SK-N-SH treated with all-trans-retinoic acid at 6 μM for 48 hours (cell line): ENCODE results near the gene IGHMBP2.
A peak's percentile ranks its signal among the peaks of the same experiment; 100 is the strongest.

Experiments
- ATAC-seq: fragments of 200-7000 bp; cut with Tn5 transposase; 3 replicates; pipeline ENCODE4 v1.9.1; 2020; ENCODE audit warnings: mild to moderate bottlenecking, moderate library complexity
- ARNTL ChIP-seq: fragments of 450-650 bp; formaldehyde crosslinking; IDR thresholded peaks from 2 replicates; pipeline ENCODE4 v1.5.0; 2020; ENCODE audit warnings: low read depth, mild to moderate bottlenecking, moderate library complexity, borderline replicate concordance
- BACH2 ChIP-seq: fragments of 250-450 bp; sonication (Bioruptor Pico); IDR thresholded peaks from 2 replicates; pipeline ENCODE4 v1.9.0; 2021; ENCODE audit warnings: mild to moderate bottlenecking, borderline replicate concordance
- CSDC2 ChIP-seq: fragments of 250-450 bp; sonication (Bioruptor Pico); IDR thresholded peaks from 2 replicates; pipeline ENCODE4 v1.5.0; 2020; ENCODE audit warnings: mild to moderate bottlenecking, moderate library complexity
- ESRRG ChIP-seq: fragments of 250-450 bp; sonication (Bioruptor Pico); IDR thresholded peaks from 2 replicates; pipeline ENCODE4 v1.6.1; 2021; ENCODE audit warnings: mild to moderate bottlenecking
- GLIS3 ChIP-seq: fragments of 250-450 bp; sonication (Bioruptor Pico); IDR thresholded peaks from 2 replicates; pipeline ENCODE4 v1.5.0; 2020; ENCODE audit warnings: mild to moderate bottlenecking, moderate library complexity
- ISL1 ChIP-seq: fragments of 250-450 bp; sonication (Bioruptor Pico); IDR thresholded peaks from 2 replicates; pipeline ENCODE4 v2.1.2; 2022; ENCODE audit warnings: mild to moderate bottlenecking, moderate library complexity
- OSR1 ChIP-seq: fragments of 250-450 bp; sonication (Bioruptor Pico); IDR thresholded peaks from 2 replicates; pipeline ENCODE4 v1.8.0; 2022; ENCODE audit warnings: moderate library complexity, mild to moderate bottlenecking, inconsistent platforms
- PPARA ChIP-seq: fragments of 250-450 bp; sonication (Bioruptor Pico); IDR thresholded peaks from 2 replicates; pipeline ENCODE4 v1.5.0; 2020; ENCODE audit warnings: mild to moderate bottlenecking, borderline replicate concordance
- RARB ChIP-seq: fragments of 250-450 bp; sonication (Bioruptor Pico); IDR thresholded peaks from 2 replicates; pipeline ENCODE4 v1.8.0; 2021; ENCODE audit warnings: mild to moderate bottlenecking, moderate library complexity
- SNAI2 ChIP-seq: fragments of 250-450 bp; sonication (Bioruptor Pico); IDR thresholded peaks from 2 replicates; pipeline ENCODE4 v1.5.0; 2020; ENCODE audit warnings: mild to moderate bottlenecking, moderate library complexity
- TCF4 ChIP-seq: fragments of 250-450 bp; sonication (Bioruptor Pico); IDR thresholded peaks from 2 replicates; pipeline ENCODE4 v1.8.0; 2021; ENCODE audit warnings: mild to moderate bottlenecking, moderate library complexity, borderline replicate concordance
- TSHZ2 ChIP-seq: fragments of 250-450 bp; sonication (Bioruptor Pico); IDR thresholded peaks from 2 replicates; pipeline ENCODE4 v1.5.0; 2020; ENCODE audit warnings: mild to moderate bottlenecking, moderate library complexity
- ZC3H10 ChIP-seq: fragments of 250-450 bp; sonication (Bioruptor Pico); IDR thresholded peaks from 2 replicates; pipeline ENCODE4 v1.5.1; 2021; ENCODE audit warnings: mild to moderate bottlenecking, moderate library complexity
- ZFP3 ChIP-seq: fragments of 250-450 bp; sonication (Bioruptor Pico); IDR thresholded peaks from 2 replicates; pipeline ENCODE4 v1.5.0; 2020; ENCODE audit warnings: mild to moderate bottlenecking, moderate library complexity
- ZNF565 ChIP-seq: fragments of 450-650 bp; formaldehyde crosslinking; conservative IDR thresholded peaks from 2 replicates; pipeline ENCODE4 v1.5.0; 2020; ENCODE audit warnings: low read depth, mild to moderate bottlenecking, moderate library complexity
- TF ChIP-seq, protein P1 (sequence below): fragments of 250-450 bp; sonication (Bioruptor Pico); IDR thresholded peaks from 2 replicates; pipeline ENCODE4 v1.5.1; 2020; ENCODE audit warnings: low read depth, mild to moderate bottlenecking, moderate library complexity
- TF ChIP-seq, protein P2 (sequence below): fragments of 250-450 bp; sonication (Bioruptor Pico); IDR thresholded peaks from 2 replicates; pipeline ENCODE4 v1.8.0; 2021; ENCODE audit warnings: low read depth, mild to moderate bottlenecking, moderate library complexity, borderline replicate concordance
- TF ChIP-seq, protein P3 (sequence below): fragments of 250-450 bp; sonication (Bioruptor Pico); IDR thresholded peaks from 2 replicates; pipeline ENCODE4 v1.5.1; 2021; ENCODE audit warnings: mild to moderate bottlenecking, moderate library complexity

IGHMBP2 gene

DNA sequence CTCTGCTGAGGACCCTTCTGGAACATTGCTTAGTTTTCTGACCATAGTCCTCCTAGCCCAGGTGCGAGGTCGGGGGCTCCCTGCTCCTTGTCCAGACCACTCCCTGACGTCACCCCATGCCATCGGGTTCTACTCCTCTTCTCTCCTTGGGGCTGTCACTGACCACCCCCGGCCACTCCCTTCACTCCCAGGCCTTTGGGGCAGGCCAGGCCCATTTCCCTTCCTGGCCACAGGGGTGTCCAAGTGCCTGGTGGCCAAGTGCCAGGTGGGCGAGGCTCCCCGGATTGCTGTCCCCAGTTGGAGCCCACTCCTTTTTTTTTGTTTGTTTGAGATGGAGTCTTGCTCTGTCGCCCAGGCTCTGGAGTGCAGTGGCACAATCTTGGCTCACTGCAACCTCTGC is 57.6 kb downstream of the IGHMBP2 start:
- TF ChIP-seq, protein P1, sequence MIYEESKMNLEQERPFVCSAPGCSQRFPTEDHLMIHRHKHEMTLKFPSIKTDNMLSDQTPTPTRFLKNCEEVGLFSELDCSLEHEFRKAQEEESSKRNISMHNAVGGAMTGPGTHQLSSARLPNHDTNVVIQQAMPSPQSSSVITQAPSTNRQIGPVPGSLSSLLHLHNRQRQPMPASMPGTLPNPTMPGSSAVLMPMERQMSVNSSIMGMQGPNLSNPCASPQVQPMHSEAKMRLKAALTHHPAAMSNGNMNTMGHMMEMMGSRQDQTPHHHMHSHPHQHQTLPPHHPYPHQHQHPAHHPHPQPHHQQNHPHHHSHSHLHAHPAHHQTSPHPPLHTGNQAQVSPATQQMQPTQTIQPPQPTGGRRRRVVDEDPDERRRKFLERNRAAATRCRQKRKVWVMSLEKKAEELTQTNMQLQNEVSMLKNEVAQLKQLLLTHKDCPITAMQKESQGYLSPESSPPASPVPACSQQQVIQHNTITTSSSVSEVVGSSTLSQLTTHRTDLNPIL (CRISPR knock-in tag): no peak
- TF ChIP-seq ESRRG (CRISPR knock-in tag): no peak
- ATAC-seq: no peak

GRCh38 chr11:68962527-68963250 is 59.0 kb downstream of the IGHMBP2 start:
- no peak for TF ChIP-seq TSHZ2
- peak; percentile 42; the same call in 1 of the 3 replicates for ATAC-seq

- TF ChIP-seq PPARA: no peak
- TF ChIP-seq OSR1 (CRISPR knock-in tag): no peak
- no peak for TF ChIP-seq TCF4
- no peak for TF ChIP-seq CSDC2 (CRISPR knock-in tag)
- TF ChIP-seq ARNTL (CRISPR knock-in tag): no peak
- TF ChIP-seq SNAI2 (CRISPR knock-in tag): no peak
- TF ChIP-seq ISL1 (CRISPR knock-in tag): no peak
- TF ChIP-seq, protein P2, sequence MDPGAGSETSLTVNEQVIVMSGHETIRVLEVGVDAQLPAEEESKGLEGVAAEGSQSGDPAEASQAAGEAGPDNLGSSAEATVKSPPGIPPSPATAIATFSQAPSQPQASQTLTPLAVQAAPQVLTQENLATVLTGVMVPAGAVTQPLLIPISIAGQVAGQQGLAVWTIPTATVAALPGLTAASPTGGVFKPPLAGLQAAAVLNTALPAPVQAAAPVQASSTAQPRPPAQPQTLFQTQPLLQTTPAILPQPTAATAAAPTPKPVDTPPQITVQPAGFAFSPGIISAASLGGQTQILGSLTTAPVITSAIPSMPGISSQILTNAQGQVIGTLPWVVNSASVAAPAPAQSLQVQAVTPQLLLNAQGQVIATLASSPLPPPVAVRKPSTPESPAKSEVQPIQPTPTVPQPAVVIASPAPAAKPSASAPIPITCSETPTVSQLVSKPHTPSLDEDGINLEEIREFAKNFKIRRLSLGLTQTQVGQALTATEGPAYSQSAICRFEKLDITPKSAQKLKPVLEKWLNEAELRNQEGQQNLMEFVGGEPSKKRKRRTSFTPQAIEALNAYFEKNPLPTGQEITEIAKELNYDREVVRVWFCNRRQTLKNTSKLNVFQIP (CRISPR knock-in tag): no peak
- no peak for TF ChIP-seq RARB (CRISPR knock-in tag)
- TF ChIP-seq, protein P1 (CRISPR knock-in tag): no peak
- TF ChIP-seq BACH2 (CRISPR knock-in tag): no peak
- no peak for TF ChIP-seq ZC3H10
- TF ChIP-seq ZNF565 (CRISPR knock-in tag): no peak
- TF ChIP-seq TSHZ2: no peak
- TF ChIP-seq, protein P3, sequence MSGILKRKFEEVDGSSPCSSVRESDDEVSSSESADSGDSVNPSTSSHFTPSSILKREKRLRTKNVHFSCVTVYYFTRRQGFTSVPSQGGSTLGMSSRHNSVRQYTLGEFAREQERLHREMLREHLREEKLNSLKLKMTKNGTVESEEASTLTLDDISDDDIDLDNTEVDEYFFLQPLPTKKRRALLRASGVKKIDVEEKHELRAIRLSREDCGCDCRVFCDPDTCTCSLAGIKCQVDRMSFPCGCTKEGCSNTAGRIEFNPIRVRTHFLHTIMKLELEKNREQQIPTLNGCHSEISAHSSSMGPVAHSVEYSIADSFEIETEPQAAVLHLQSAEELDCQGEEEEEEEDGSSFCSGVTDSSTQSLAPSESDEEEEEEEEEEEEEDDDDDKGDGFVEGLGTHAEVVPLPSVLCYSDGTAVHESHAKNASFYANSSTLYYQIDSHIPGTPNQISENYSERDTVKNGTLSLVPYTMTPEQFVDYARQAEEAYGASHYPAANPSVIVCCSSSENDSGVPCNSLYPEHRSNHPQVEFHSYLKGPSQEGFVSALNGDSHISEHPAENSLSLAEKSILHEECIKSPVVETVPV (CRISPR knock-in tag): no peak
- no peak for TF ChIP-seq GLIS3 (CRISPR knock-in tag)
- no peak for TF ChIP-seq ZFP3 (CRISPR knock-in tag)
- ATAC-seq: no peak
Measured at GRCh38 chr11:68963779-68964178, 60.1 kb downstream of the IGHMBP2 start.
